Pulmonary artery endothelial cell (primary cell): ENCODE data around the gene HOXB4. TPM values are rescaled to one million over a fixed set of nuclear protein-coding genes. Genes with fewer than 3 reads are reported as not detected.

Source experiments
- DNase-seq: peaks from one replicate; pipeline ENCODE4 v3.0.0-alpha.2; 2011; ENCODE audit warnings: low read depth, low spot score
- total RNA-seq: library from RNA; depleted of rRNA; stranded (reverse); fragments of >200 nt; gene quantifications from 2 replicates; pipeline ENCODE4 v1.2.3, GENCODE V29; 2014

Gene HOXB4
- total RNA-seq: 3.0 and 5.1 TPM in 2 replicates

- peak; percentile 71 for DNase-seq
Observed at GRCh38 chr17:48577946-48578615, at the start of gene HOXB4. HOXB4 (minus strand) TSS chr17:48578350; CDS start chr17:48578319, 31 bp downstream.

- DNase-seq: no peak
Observed at GRCh38 chr17:48627118-48627597, 49.0 kb upstream of the HOXB4 start.

- DNase-seq: no peak
Observed at GRCh38 chr17:48626245-48627117, 48.3 kb upstream of the HOXB4 start, which contains the start of gene HOXB9. HOXB9 (minus strand) TSS chr17:48626358; CDS start chr17:48626269, 89 bp downstream.

DNA sequence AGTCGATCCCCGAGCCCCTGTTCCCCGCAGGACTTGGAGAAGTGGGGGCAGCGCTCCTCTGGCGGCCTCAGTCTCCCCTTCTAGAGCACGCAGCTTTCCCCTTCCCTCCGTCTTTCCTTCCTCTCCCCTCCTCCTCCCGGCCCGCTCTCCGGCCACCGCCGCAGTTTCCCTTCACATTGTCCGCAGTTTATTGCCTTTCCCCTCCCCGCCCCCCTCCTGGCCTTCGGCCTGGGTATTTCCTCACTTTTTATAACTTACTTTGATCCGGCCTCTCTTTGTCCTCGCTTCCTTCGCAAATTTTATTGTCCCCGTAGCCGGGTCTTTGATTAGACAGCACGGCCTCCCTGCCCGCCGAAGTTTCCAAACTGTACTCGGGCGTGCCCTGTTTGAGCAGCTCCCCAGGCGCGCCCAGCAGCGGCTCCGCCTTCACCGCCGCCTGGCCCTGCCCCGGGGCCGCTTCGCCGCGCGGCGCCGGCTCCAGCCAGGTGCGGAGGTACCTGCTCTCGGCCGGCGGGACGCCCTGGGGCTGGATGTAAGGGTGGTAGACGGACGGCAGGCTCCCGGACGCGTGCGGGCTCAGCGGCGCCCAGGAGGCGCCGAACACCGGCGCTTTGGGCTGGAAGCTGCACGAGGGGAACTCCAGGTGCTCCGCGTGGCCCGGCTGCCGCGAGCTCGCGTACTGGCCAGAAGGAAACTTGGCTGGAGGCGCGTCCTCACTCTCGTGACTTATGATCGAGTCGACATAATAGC, 47.5 kb upstream of the HOXB4 start:
- no peak for DNase-seq

GRCh38 chr17:48624544-48625494, 46.7 kb upstream of the HOXB4 start:
- DNase-seq: no peak

DNA sequence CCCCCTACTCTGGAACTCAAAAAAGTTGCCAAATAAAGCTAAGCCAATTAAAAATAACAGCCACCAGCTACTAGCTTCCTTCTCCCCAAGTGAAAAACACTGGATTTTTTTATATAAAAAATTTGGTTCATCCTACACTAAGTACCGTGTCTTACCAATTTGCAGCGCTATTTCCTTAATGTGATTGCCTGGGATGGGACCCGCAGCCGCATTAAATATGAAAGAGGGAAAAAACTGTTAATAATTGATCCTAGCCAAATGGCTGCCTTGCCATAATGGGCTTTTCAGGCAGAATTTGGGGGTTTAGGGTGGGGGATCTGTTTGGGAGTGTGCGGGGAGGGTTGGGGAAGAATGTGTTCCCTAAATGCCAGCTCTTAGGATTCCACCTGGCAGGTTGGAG, 46.0 kb upstream of the HOXB4 start:
- no peak for DNase-seq

DNA sequence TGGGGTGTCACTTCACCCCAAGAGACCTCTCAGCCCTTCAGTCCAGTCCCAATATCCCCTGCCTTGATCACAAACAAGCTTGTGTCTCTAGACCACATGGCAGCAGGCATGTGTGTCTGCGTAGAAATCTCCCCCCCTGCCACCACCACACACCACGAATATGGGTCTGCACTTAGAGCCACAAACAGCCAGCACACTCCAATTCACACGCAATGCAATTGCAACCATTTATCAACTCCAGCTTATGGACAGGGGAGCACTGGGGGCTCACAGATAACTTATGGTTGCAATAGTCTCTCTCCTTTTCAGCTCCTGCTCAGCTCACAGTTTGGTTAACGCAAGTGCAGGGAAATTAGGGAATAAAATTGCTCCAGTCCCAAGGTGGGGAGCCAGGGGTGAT, 45.4 kb upstream of the HOXB4 start:
- DNase-seq: no peak

GRCh38 chr17:48622857-48623256, 44.7 kb upstream of the HOXB4 start:
- no peak for DNase-seq

DNA sequence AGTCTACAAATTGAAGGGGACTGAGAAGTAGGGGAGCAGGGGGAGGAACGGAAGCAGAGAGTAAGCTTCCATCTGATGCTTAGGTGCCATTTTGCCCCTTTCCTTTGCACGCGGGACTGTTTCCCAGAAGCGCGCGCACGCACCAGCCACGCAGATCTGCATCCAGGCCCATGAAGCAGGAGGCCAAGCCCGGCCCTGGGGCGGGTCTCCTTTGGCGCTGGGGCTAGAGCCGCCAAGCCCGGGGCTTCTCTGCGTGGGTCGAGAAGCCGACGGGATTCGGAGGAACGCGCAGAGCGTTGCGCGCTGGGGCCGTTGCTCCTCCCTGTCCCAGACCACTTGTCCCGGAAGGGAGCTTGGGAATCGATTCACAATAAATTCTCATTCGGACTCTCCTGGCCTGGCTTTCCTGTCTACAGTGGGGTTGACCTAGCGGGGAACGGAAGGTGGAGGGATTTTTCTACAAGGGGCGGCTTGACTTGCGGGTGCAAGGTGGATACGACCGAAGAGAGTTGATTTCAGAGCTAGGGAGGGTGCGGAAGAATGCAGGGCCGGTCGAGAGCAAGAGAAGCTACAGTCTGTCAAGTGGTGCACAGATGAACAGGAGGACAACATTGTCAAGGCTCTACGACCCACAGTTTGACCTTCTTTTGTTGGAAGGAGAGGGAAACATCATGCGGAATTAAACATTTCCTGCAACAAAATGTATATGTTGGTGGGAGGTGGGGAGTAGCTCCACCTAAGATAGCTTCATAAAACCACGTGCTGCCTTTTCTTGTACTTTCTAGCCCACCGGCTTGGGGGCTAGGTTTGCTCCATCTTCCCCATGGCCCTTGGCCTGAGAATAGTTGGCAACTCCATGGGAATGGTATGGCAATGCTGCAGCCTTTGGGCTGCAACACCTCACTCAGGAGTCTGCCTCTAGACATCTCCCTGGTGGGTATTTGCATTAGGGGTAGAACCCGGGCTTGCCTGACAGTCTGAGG, 43.6 kb upstream of the HOXB4 start:
- DNase-seq: no peak

- DNase-seq: no peak
Observed at GRCh38 chr17:48620461-48621139, 42.5 kb upstream of the HOXB4 start.

DNA sequence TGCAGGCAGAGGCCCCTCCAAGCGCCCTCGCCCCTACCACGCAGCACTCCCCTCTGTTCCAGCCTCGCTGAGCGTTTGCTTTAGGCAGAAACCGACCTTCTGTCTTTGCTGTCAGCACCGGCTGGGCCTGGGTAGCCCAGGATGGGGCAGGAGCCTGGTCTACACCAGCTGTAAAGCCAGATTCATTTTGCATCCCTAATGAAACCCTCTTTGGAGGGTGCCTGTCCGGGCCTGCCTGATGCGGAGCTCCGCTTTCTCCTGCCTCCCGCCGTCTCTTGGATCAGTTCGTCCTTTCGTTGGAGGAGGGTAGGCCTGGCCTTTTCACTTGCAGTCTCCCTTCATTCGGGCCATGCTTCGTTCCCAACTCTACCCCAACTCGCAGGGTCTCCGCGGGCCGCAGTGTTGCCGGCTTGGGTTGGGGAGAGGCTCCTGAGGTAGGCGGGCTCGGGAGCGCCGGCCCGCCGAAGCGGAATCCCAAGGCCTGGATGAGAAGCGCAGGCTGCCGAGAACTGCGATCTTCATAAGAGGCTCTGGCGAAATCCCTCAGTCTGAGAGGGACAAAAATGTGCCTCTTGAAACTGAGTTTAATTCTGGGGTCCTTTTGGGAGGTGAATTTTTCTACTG, 41.8 kb upstream of the HOXB4 start:
- no peak for DNase-seq

GRCh38 chr17:48618256-48618896, 40.2 kb upstream of the HOXB4 start:
- peak; percentile 26 for DNase-seq

DNA sequence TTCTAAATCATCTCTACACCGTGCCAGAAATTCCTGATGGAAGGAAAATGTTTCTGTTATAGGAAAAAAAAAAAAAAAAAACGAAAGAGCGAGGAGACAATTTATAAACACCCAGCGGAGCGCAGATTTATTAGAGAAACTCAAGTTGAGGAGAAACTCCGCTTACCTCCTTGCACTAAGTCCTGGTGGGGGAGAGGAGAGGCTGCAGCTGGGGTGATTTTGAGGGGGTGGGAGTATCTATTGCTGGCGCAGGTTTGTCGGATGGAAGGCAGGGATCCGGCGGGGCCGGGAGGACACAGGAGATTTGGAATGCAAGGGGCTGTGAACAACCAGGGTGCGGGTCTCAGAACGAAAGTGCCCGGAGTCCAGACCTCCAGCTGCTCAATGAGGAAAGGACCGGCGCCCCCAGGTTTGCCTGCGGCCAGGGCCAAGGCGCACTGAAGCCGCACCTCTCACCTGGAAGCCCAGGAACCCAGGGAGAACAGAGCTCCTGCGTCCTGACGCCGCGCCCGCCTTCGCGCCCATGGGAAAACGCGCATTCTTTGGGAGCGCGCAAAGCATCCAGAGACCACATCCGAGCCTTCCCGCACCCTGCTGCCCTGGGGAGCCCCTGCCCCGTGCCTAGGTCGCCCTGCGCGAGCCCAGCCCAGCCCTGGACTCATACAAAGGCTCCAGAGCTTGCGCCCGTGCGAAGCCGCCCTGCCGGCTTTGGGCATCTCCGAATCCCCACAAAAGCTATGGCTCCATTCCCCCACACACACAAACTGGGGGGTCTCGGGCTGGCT, 39.5 kb upstream of the HOXB4 start:
- no peak for DNase-seq

- no peak for DNase-seq
Observed at GRCh38 chr17:48616717-48617470, 38.7 kb upstream of the HOXB4 start.

DNA sequence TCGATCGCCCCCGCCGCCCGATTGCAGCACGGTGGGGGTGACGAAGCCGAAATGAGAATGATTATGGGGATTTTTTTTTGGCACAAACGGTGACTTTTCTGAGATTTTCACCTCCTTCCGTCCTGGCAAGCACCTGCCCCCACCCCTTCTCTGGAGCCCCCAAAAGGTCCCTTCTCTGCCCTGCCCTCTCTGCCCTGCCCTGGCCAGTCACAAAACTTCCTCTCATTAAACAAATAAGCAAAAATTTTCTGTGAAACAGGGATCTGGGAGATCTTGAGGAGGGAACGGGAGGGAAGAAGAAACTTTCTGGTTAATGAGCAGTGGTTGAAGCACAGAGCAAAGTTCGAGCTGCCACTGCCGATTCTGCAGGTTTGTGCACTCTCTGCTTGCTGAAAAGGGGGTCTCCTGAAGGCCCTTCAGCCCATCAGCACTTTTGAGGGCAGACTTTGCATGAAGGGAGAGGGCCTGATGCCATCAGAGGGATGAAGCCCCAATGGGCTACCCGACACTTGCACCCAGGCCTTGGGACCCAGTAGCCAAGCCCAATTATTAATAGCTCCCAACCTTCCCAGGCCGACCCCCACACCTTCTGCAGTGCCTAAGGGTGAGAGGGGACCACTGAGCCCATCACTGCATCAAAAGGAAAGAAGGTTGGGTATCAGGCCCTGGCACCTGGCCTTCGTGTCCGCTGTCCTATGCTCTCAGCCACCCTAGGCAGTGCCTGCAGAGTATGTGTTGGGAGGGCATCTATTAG, 38.0 kb upstream of the HOXB4 start:
- no peak for DNase-seq
